ENCODE measurements around the gene CD163. TPM values are rescaled to one million over a fixed set of nuclear protein-coding genes. Genes with fewer than 3 reads are reported as not detected.

The CD163 gene
- total RNA-seq, 1 experiment from 2014 or later = 0.07 TPM

DNA sequence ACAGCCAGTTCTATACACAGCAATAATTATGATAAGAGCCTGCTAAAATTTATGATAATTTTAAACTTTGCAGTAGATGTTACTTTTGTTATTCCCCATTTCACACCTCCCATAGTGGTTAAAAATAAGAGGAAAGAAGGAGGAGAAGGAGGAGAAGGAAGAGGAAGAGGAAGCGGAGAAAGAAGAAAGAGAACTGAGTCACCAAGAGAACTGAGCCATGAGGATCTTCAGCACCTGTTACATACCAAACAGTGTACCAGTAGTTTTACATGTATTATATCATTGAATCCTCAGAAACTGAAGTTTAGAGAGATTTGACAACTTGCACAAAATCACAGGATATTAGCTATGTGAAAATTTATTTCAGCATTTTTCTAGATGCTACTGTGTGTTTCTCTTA is 3.9 kb downstream of the CD163 start:
- no peak overlapping the region for H3K27ac ChIP-seq (ENCODE audit: insufficient read length, low read depth, low read length)
- no peak overlapping the region for H4K91ac ChIP-seq (ENCODE audit: insufficient read length, low read depth, low read length)
- TF ChIP-seq, protein P1, sequence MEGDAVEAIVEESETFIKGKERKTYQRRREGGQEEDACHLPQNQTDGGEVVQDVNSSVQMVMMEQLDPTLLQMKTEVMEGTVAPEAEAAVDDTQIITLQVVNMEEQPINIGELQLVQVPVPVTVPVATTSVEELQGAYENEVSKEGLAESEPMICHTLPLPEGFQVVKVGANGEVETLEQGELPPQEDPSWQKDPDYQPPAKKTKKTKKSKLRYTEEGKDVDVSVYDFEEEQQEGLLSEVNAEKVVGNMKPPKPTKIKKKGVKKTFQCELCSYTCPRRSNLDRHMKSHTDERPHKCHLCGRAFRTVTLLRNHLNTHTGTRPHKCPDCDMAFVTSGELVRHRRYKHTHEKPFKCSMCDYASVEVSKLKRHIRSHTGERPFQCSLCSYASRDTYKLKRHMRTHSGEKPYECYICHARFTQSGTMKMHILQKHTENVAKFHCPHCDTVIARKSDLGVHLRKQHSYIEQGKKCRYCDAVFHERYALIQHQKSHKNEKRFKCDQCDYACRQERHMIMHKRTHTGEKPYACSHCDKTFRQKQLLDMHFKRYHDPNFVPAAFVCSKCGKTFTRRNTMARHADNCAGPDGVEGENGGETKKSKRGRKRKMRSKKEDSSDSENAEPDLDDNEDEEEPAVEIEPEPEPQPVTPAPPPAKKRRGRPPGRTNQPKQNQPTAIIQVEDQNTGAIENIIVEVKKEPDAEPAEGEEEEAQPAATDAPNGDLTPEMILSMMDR (conservative IDR thresholded peaks at IDR 0.05) = no peak
- no peak overlapping the region for H3K14ac ChIP-seq (ENCODE audit: insufficient read depth, low read length)
- H3K79me2 ChIP-seq (ENCODE audit: insufficient read depth, low read length) = no peaks in the 10 kb centered on the region
- no peak overlapping the region for H3K23ac ChIP-seq (ENCODE audit: insufficient read length, low read depth, low read length)
- peaks cover 10% of the 10 kb centered on the region; the same call in 1 of the 2 replicates for H3K4me1 ChIP-seq (ENCODE audit: insufficient read depth, low read length)
- H3K36me3 Mint-ChIP-seq (ENCODE audit: insufficient read depth in 1 of 3, low read depth in 3 of 3) = peaks cover 0 to 4% (median 2%) of the 10 kb centered on the region in 3 experiments; a peak in 2 of 7 replicates
- H3K9me3 ChIP-seq (ENCODE audit: control insufficient read depth, low read depth, low read length) = no peaks in the 10 kb centered on the region
- no peak overlapping the region for H4K8ac ChIP-seq (replicated peaks; ENCODE audit: insufficient read length, low read depth, low read length)
- no CpG with 5 or more reads among the region's 1 CpG for WGBS (ENCODE audit: extremely low coverage, insufficient read length, low lambda C conversion rate)
- no peak for DNase-seq
- no peak overlapping the region for H3T11ph ChIP-seq (ENCODE audit: low read length)
- no peak overlapping the region for H3K9ac ChIP-seq (ENCODE audit: extremely low read depth, insufficient read length, low read length)
- no peak overlapping the region for H3K18ac ChIP-seq (ENCODE audit: insufficient read length, low read depth, low read length)
- H3K4me3 Mint-ChIP-seq = no peak overlapping the region
- no peak overlapping the region for H2BK12ac ChIP-seq (ENCODE audit: insufficient read length, low read depth, low read length)
- no peaks in the 10 kb centered on the region for H3K79me1 ChIP-seq (ENCODE audit: insufficient read depth, low read depth, low read length, poor library complexity, severe bottlenecking)
- H3K27me3 ChIP-seq (ENCODE audit: insufficient read depth, low read length) = no peaks in the 10 kb centered on the region
- H2BK20ac ChIP-seq (ENCODE audit: low read depth, low read length, poor library complexity, severe bottlenecking) = no peak overlapping the region
- H4K20me1 ChIP-seq (ENCODE audit: control insufficient read depth, insufficient read depth, insufficient read length) = no peaks in the 10 kb centered on the region
- H3K56ac ChIP-seq (ENCODE audit: insufficient read length, low read depth, low read length) = no peak overlapping the region
- peaks cover 0 to 8% of the 10 kb centered on the region in 2 experiments; a peak in 2 of 5 replicates for H3K9me3 Mint-ChIP-seq
- H3K4ac ChIP-seq (ENCODE audit: low read depth, low read length) = no peak overlapping the region
- no peak overlapping the region for H2AK5ac ChIP-seq (ENCODE audit: insufficient read length, low read length)
- no peak overlapping the region for H2BK15ac ChIP-seq (ENCODE audit: low read depth, low read length)
- no peaks in the 10 kb centered on the region for H3K27me3 Mint-ChIP-seq (ENCODE audit: low read depth)
- H3K23me2 ChIP-seq (ENCODE audit: insufficient read length, low read depth, low read length, poor library complexity, severe bottlenecking) = no peaks in the 10 kb centered on the region
- H3K4me1 Mint-ChIP-seq = peaks cover 15 to 17% of the 10 kb centered on the region in 2 experiments
- H3K27ac Mint-ChIP-seq = no peak overlapping the region
- H4K5ac ChIP-seq (ENCODE audit: insufficient read length, low read depth, low read length) = no peak overlapping the region
- H3K4me2 ChIP-seq (ENCODE audit: insufficient read depth, insufficient read length, low read length) = no peak overlapping the region
- no peak overlapping the region for H2BK120ac ChIP-seq (ENCODE audit: low read depth, low read length, poor library complexity, severe bottlenecking)
- no peak overlapping the region for H2BK5ac ChIP-seq (ENCODE audit: insufficient read length, low read length)
- H2AFZ ChIP-seq (ENCODE audit: low read length) = no peak overlapping the region
